Osteocyte (in vitro differentiated cells): ENCODE data around the gene MAP3K4. TPM values are rescaled to one million over a fixed set of nuclear protein-coding genes. Genes with fewer than 3 reads are reported as not detected.

Experiments used
- DNase-seq: peaks from one replicate; pipeline ENCODE4 v3.0.0; 2021; ENCODE audit warnings: mixed read lengths; ENCODE audit not compliant: unreplicated experiment; ENCODE audit errors: extremely low spot score
- H3K27ac Mint-ChIP-seq: one replicate; pipeline ENCODE4 v1.8.0; 2021; ENCODE audit warnings: mild to moderate bottlenecking, mixed read lengths; ENCODE audit not compliant: unreplicated experiment
- H3K27me3 Mint-ChIP-seq: one replicate; pipeline ENCODE4 v1.8.0; 2021; ENCODE audit warnings: mixed read lengths; ENCODE audit not compliant: unreplicated experiment
- H3K36me3 Mint-ChIP-seq: one replicate; pipeline ENCODE4 v1.8.0; 2021; ENCODE audit warnings: mixed read lengths; ENCODE audit not compliant: unreplicated experiment
- H3K4me1 Mint-ChIP-seq: one replicate; pipeline ENCODE4 v1.8.0; 2021; ENCODE audit warnings: mixed read lengths; ENCODE audit not compliant: unreplicated experiment
- H3K4me3 Mint-ChIP-seq: one replicate; pipeline ENCODE4 v1.8.0; 2021; ENCODE audit warnings: mild to moderate bottlenecking, moderate library complexity, mixed read lengths; ENCODE audit not compliant: unreplicated experiment
- H3K9me3 Mint-ChIP-seq: one replicate; pipeline ENCODE4 v1.8.0; 2021; ENCODE audit warnings: mixed read lengths; ENCODE audit not compliant: unreplicated experiment
- CTCF ChIP-seq: fragments of 200-600 bp; sonication (generic); IDR thresholded peaks from 2 replicates; pipeline ENCODE4 v1.5.0; 2021; ENCODE audit warnings: antibody characterized with exemption, mild to moderate bottlenecking, moderate library complexity
- total RNA-seq: library from RNA; stranded (reverse); gene quantifications from 2 replicates; pipeline ENCODE4 v1.2.1, GENCODE V29; 2021

MAP3K4 gene
- total RNA-seq, 1 donor from 2014 or later: 20.7 TPM

- no peak overlapping the region for H3K27ac Mint-ChIP-seq
- no peak overlapping the region for H3K4me3 Mint-ChIP-seq
- no peak for DNase-seq
- H3K9me3 Mint-ChIP-seq: no peaks in the 10 kb centered on the region
- no peak for TF ChIP-seq CTCF
- H3K4me1 Mint-ChIP-seq: peaks cover 11% of the 10 kb centered on the region
- H3K36me3 Mint-ChIP-seq: peaks cover 64% of the 10 kb centered on the region
- H3K27me3 Mint-ChIP-seq: no peaks in the 10 kb centered on the region
Observed at GRCh38 chr6:161110028-161110779, 118.6 kb downstream of the MAP3K4 start.

GRCh38 chr6:161111261-161111660 is 119.7 kb downstream of the MAP3K4 start:
- H3K27ac Mint-ChIP-seq: no peak overlapping the region
- H3K27me3 Mint-ChIP-seq: no peaks in the 10 kb centered on the region
- H3K36me3 Mint-ChIP-seq: peaks cover 66% of the 10 kb centered on the region
- no peaks in the 10 kb centered on the region for H3K9me3 Mint-ChIP-seq
- H3K4me3 Mint-ChIP-seq: no peak overlapping the region
- no peak for DNase-seq
- H3K4me1 Mint-ChIP-seq: peaks cover 5% of the 10 kb centered on the region
- no peak for TF ChIP-seq CTCF

- H3K36me3 Mint-ChIP-seq: peaks cover 71% of the 10 kb centered on the region
- no peaks in the 10 kb centered on the region for H3K27me3 Mint-ChIP-seq
Observed at GRCh38 chr6:161115468-161115867, 123.9 kb downstream of the MAP3K4 start.

GRCh38 chr6:161116554-161116953 is 125.0 kb downstream of the MAP3K4 start:
- Mint-ChIP-seq H3K4me3 (no peak overlapping the region), H3K9me3 (peaks cover 15% of the 10 kb centered on the region), H3K36me3 (peaks cover 71% of the 10 kb centered on the region), H3K27ac (no peak overlapping the region), H3K4me1 (no peaks in the 10 kb centered on the region), H3K27me3 (no peaks in the 10 kb centered on the region)
- no peak for DNase-seq
- TF ChIP-seq CTCF: no peak

More at GRCh38 chr6:161115468-161115867, 123.9 kb downstream of the MAP3K4 start:
- Mint-ChIP-seq H3K9me3 (peaks cover 10% of the 10 kb centered on the region), H3K4me1 (no peaks in the 10 kb centered on the region), H3K27ac (no peak overlapping the region), H3K4me3 (no peak overlapping the region)
- TF ChIP-seq CTCF: no peak
- DNase-seq: no peak

- Mint-ChIP-seq H3K27ac (no peak overlapping the region), H3K4me1 (no peaks in the 10 kb centered on the region), H3K9me3 (peaks cover 20% of the 10 kb centered on the region), H3K36me3 (peaks cover 72% of the 10 kb centered on the region), H3K4me3 (no peak overlapping the region), H3K27me3 (no peaks in the 10 kb centered on the region)
- no peak for TF ChIP-seq CTCF
- no peak for DNase-seq
Observed at GRCh38 chr6:161117308-161117707, 125.7 kb downstream of the MAP3K4 start.
